VCaP (cell line): ENCODE data around the gene ARHGEF7.
A peak's percentile ranks its signal among the peaks of the same experiment; 100 is the strongest.

Source experiments
- H3K27ac ChIP-seq: fragments of 450-650 bp; 2 replicates; pipeline ENCODE4 v1.5.1; 2017
- TF ChIP-seq, protein P1 (sequence below): fragments of 450-650 bp; conservative IDR thresholded peaks from 2 replicates; pipeline ENCODE4 v1.5.1; 2017; ENCODE audit warnings: mild to moderate bottlenecking, moderate library complexity

The ARHGEF7 gene

DNA sequence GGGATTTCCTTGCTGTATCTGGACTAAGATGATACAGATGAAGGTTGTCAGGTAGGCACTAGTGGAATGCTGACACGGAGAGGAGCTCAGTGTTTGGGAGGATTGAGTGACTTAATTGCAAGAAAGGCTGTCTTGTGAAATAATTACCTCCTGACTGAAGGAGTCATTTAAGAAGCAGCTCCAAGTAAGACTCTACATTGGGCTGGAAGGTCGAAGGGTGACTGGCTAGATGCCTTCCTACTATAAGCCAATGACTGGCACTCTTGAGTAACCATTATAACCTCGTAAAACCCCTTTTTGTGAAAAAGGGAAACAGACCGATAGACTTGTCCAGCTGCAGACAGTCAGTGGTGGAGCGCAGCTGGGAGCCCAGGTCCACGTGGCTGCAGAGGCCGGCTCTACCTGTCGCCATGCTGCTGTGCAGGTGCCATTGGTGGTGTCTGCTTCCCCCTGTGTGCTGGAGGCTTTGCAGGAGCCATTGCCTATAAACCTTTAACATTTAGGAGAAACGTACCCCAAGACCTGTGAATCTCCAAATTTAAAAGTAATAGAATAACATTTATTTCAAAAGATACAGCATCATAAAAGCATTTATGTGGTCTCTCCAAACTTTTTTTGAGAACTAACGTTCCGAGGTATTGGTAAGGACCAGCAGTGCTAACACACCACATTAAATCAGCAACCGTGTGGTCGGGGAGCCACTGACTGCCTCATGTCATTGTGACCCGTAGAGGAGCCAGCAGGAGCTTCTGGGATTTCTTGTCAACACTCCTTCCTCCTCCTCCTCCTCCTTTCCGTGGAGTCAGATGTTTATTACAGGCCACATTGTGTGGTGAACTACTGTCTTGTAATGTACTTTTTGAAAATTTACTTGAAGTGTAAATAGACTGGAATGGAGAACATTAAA, 124.9 kb downstream of the ARHGEF7 start:
- TF ChIP-seq, protein P1, sequence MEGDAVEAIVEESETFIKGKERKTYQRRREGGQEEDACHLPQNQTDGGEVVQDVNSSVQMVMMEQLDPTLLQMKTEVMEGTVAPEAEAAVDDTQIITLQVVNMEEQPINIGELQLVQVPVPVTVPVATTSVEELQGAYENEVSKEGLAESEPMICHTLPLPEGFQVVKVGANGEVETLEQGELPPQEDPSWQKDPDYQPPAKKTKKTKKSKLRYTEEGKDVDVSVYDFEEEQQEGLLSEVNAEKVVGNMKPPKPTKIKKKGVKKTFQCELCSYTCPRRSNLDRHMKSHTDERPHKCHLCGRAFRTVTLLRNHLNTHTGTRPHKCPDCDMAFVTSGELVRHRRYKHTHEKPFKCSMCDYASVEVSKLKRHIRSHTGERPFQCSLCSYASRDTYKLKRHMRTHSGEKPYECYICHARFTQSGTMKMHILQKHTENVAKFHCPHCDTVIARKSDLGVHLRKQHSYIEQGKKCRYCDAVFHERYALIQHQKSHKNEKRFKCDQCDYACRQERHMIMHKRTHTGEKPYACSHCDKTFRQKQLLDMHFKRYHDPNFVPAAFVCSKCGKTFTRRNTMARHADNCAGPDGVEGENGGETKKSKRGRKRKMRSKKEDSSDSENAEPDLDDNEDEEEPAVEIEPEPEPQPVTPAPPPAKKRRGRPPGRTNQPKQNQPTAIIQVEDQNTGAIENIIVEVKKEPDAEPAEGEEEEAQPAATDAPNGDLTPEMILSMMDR, result no peak
- H3K27ac ChIP-seq, result no peak overlapping the region

DNA sequence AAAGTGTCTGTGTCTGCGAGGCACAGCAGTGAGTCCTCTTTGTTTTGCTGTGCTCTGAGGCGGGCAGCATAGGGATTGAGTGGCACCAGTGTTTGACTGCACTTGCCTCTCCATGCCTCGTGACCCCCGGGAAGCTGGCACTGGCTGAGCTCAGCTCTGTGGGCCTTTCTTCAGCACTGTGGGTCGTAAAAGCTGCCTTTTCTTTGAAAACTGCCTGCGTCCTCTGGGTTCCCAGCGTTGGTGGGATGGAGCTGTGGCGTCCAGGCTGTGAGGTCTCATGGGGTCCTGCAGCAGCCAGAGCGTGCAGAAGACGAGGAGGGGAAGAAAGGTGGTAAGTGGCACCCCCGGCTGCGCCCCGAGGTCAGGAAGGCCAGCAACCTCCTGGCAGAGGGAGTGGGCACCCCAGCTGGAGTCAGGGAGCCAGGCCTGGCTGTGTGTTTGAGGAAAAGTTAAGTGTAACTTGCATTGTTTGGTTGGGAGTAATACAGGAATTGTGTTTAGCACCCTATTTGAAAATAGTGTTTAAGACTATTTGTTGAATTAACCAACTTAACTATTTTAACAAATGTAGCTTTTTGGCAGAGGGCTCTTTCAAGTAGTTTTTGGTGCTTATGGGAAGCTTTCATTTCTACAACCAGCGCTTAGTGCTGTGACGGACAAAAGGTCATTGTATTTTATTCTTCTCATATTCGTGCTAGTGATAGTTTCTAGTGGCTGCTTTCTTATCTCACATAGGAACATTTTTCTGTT, 126.1 kb downstream of the ARHGEF7 start:
- TF ChIP-seq, protein P1, result no peak
- H3K27ac ChIP-seq, result no peak overlapping the region

- no peak overlapping the region for H3K27ac ChIP-seq
- TF ChIP-seq, protein P1, result no peak
Observed at GRCh38 chr13:111241862-111242261, 126.8 kb downstream of the ARHGEF7 start.

DNA sequence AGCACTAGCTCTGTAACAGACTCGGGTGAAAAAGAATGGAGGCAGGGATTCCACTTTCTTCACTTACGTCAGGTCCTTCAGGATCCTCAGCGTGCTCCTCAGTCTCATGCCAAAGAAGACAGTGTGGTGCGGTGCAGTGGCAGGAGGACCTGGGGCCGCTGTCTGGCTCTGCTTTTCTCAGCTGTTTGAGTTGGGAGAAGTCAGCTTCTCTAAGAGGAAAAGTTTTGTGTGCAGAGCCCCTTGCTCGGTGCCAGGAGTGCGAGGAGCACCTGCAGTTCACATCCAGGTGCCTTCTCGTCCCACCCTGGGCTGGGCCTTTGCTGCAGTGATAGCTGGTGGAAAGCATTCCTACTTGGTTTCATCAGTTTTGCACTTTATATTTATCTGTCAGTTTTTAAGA, 127.5 kb downstream of the ARHGEF7 start:
- H3K27ac ChIP-seq, result peak overlapping the region; percentile 38
- TF ChIP-seq, protein P1, result no peak

DNA sequence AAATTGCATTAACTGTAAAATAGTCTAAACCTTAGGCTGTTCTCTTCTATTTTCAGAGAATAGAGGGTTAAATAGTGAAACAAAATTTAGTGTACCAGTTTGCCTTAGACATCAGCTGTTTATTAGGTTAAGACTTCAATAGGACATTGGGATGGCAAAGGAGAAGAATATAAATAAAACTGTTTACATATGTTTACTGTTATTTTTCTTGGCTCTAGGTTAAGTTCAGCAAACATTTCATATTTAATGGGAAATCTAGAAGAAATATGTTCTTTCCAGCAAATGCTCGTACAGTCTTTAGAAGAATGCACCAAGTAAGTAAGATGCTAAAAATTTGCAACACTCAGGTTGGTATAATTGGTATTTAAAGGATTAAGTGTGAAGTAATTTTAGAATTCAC, 128.9 kb downstream of the ARHGEF7 start:
- TF ChIP-seq, protein P1, result no peak
- H3K27ac ChIP-seq, result peak overlapping the region; percentile 38

- TF ChIP-seq, protein P1, result no peak
- peak overlapping the region; percentile 82 for H3K27ac ChIP-seq
Observed at GRCh38 chr13:111245576-111246384, 130.7 kb downstream of the ARHGEF7 start.
